Vein endothelial cell (primary cell): ENCODE measurements around the gene SPRING1. TPM values are rescaled to one million over a fixed set of nuclear protein-coding genes. Genes with fewer than 3 reads are reported as not detected.

Experiments
- small RNA-seq: library from RNA; depleted of rRNA; stranded (forward); fragments of <200 nt; gene quantifications from one replicate; pipeline ENCODE3, GENCODE V24; 2012
- total RNA-seq: library from RNA; depleted of rRNA; stranded (reverse); fragments of >200 nt; gene quantifications from 2 replicates; pipeline ENCODE4 v1.2.3, GENCODE V29; 2012

Gene SPRING1
- total RNA-seq = 38.9 and 51.2 TPM in 2 replicates

GRCh38 chr12:116737774-116738657 is at the start of gene SPRING1, which contains the start of gene RNFT2:
TSS of gene SPRING1 (minus strand) at chr12:116738069. CDS start at chr12:116737900, 169 bp downstream.
TSS of gene RNFT2 (plus strand) at chr12:116738315. CDS start at chr12:116740498, 2,183 bp downstream.

Small RNA genes lying within 50 kb of the gene (small RNA-seq; reads per million reads assigned to genes)
- not detected for gene RNU6-558P

Other genes with a start within 250 kb of the SPRING1 start
- gene MAP1LC3B2, start 178.7 kb downstream of the SPRING1 start, total RNA-seq = 0.33 and 0.86 TPM in 2 replicates
- gene RNFT2, start 246 bp upstream of the SPRING1 start, total RNA-seq = 1.3 and 2.7 TPM in 2 replicates
- not detected in 2 replicates for gene HRK, start 143.4 kb upstream of the SPRING1 start, total RNA-seq
- gene FBXW8, start 172.9 kb upstream of the SPRING1 start, total RNA-seq = 22.7 and 25.2 TPM in 2 replicates